Activated T-helper 1 cell treated with anti-CD3 and anti-CD28 coated beads, Interleukin-12 subunit alpha, Interleukin-12 subunit beta, Interleukin-2, Interleukin-4 antibody, amounts not matched to agents 30 ng/mL and 10 ng/mL and 1 ng/mL, durations not matched to agents 14 hours and 24 hours and 36 hours (primary cell): Measurements from ENCODE around the gene GRIK2. TPM values are rescaled to one million over a fixed set of nuclear protein-coding genes. Genes with fewer than 3 reads are reported as not detected.

Experiments
- DNase-seq: peaks from one replicate; pipeline ENCODE4 v3.0.0; 2021; ENCODE audit warnings: low spot score
- H3K27ac Mint-ChIP-seq: one replicate; pipeline ENCODE4 v1.8.0; 2021; ENCODE audit warnings: mild to moderate bottlenecking, mixed read lengths
- H3K27me3 Mint-ChIP-seq: one replicate; pipeline ENCODE4 v1.8.0; 2022; ENCODE audit warnings: mild to moderate bottlenecking, moderate library complexity, mixed read lengths; ENCODE audit not compliant: insufficient read depth
- H3K36me3 Mint-ChIP-seq: one replicate; pipeline ENCODE4 v1.8.0; 2021; ENCODE audit warnings: low read depth, mixed read lengths
- H3K4me1 Mint-ChIP-seq: one replicate; pipeline ENCODE4 v1.8.0; 2021; ENCODE audit warnings: low read depth, mixed read lengths
- H3K4me3 Mint-ChIP-seq: one replicate; pipeline ENCODE4 v1.8.0; 2021; ENCODE audit warnings: mild to moderate bottlenecking, moderate library complexity, mixed read lengths
- H3K9me3 Mint-ChIP-seq: one replicate; pipeline ENCODE4 v1.8.0; 2021; ENCODE audit warnings: mixed read lengths
- intact Hi-C: fragments of 100-400 bp; cut with micrococcal nuclease; formaldehyde crosslinking; loops from one replicate; pipeline ENCODE4 v1.15.1; 2024
- total RNA-seq: library from RNA; stranded (reverse); gene quantifications from 2 replicates; pipeline ENCODE4 v1.2.3, GENCODE V29; 2022

GRIK2 gene
- total RNA-seq, 1 donor from 2014 or later: not detected

- H3K27me3 Mint-ChIP-seq: peaks cover 2% of the 10 kb centered on the region
- H3K4me1 Mint-ChIP-seq: no peaks in the 10 kb centered on the region
- no peak overlapping the region for H3K27ac Mint-ChIP-seq
- intact Hi-C loops: no loop called here
- no peak overlapping the region for H3K4me3 Mint-ChIP-seq
- H3K36me3 Mint-ChIP-seq: no peaks in the 10 kb centered on the region
- H3K9me3 Mint-ChIP-seq: no peaks in the 10 kb centered on the region
- no peak for DNase-seq
Observed at GRCh38 chr6:101486726-101487125, 93.2 kb downstream of the GRIK2 start.

GRCh38 chr6:101489456-101489855 lies 95.9 kb downstream of the GRIK2 start:
- no peaks in the 10 kb centered on the region for H3K36me3 Mint-ChIP-seq
- no peak overlapping the region for H3K4me3 Mint-ChIP-seq
- H3K27ac Mint-ChIP-seq: no peak overlapping the region
- intact Hi-C loops: no loop called here
- no peak for DNase-seq
- peaks cover 2% of the 10 kb centered on the region for H3K27me3 Mint-ChIP-seq
- H3K4me1 Mint-ChIP-seq: no peaks in the 10 kb centered on the region
- no peaks in the 10 kb centered on the region for H3K9me3 Mint-ChIP-seq

- Mint-ChIP-seq H3K36me3 (no peaks in the 10 kb centered on the region), H3K27me3 (peaks cover 2% of the 10 kb centered on the region), H3K27ac (no peak overlapping the region), H3K4me1 (no peaks in the 10 kb centered on the region), H3K4me3 (no peak overlapping the region), H3K9me3 (no peaks in the 10 kb centered on the region)
- intact Hi-C loops: no loop called here
- no peak for DNase-seq
Observed at GRCh38 chr6:101490857-101491256, 97.3 kb downstream of the GRIK2 start.

GRCh38 chr6:101502818-101503217 lies 109.3 kb downstream of the GRIK2 start:
- H3K27me3 Mint-ChIP-seq: no peaks in the 10 kb centered on the region
- H3K36me3 Mint-ChIP-seq: no peaks in the 10 kb centered on the region
- no peaks in the 10 kb centered on the region for H3K9me3 Mint-ChIP-seq
- DNase-seq: no peak
- H3K4me1 Mint-ChIP-seq: no peaks in the 10 kb centered on the region
- no peak overlapping the region for H3K4me3 Mint-ChIP-seq
- H3K27ac Mint-ChIP-seq: no peak overlapping the region
- intact Hi-C loops: no loop called here

- Mint-ChIP-seq H3K4me1 (no peaks in the 10 kb centered on the region), H3K9me3 (no peaks in the 10 kb centered on the region), H3K27ac (no peak overlapping the region), H3K27me3 (no peaks in the 10 kb centered on the region), H3K36me3 (no peaks in the 10 kb centered on the region), H3K4me3 (no peak overlapping the region)
- no peak for DNase-seq
- intact Hi-C loops: no loop called here
Observed at GRCh38 chr6:101509536-101509935, 116.0 kb downstream of the GRIK2 start.

GRCh38 chr6:101513181-101513580 lies 119.7 kb downstream of the GRIK2 start:
- no peaks in the 10 kb centered on the region for H3K36me3 Mint-ChIP-seq
- H3K27me3 Mint-ChIP-seq: no peaks in the 10 kb centered on the region
- H3K27ac Mint-ChIP-seq: no peak overlapping the region
- no peaks in the 10 kb centered on the region for H3K4me1 Mint-ChIP-seq
- no peak overlapping the region for H3K4me3 Mint-ChIP-seq
- intact Hi-C loops: no loop called here
- no peaks in the 10 kb centered on the region for H3K9me3 Mint-ChIP-seq
- no peak for DNase-seq

GRCh38 chr6:101516578-101516977 lies 123.1 kb downstream of the GRIK2 start:
- H3K27me3 Mint-ChIP-seq: no peaks in the 10 kb centered on the region
- H3K27ac Mint-ChIP-seq: no peak overlapping the region
- no peaks in the 10 kb centered on the region for H3K9me3 Mint-ChIP-seq
- intact Hi-C loops: no loop called here
- H3K4me3 Mint-ChIP-seq: no peak overlapping the region
- H3K36me3 Mint-ChIP-seq: no peaks in the 10 kb centered on the region
- DNase-seq: no peak
- H3K4me1 Mint-ChIP-seq: no peaks in the 10 kb centered on the region

- intact Hi-C loops: no loop called here
- H3K36me3 Mint-ChIP-seq: no peaks in the 10 kb centered on the region
- no peak overlapping the region for H3K27ac Mint-ChIP-seq
- H3K4me3 Mint-ChIP-seq: no peak overlapping the region
- H3K27me3 Mint-ChIP-seq: no peaks in the 10 kb centered on the region
- no peak for DNase-seq
- no peaks in the 10 kb centered on the region for H3K4me1 Mint-ChIP-seq
- H3K9me3 Mint-ChIP-seq: peaks cover 3% of the 10 kb centered on the region
Observed at GRCh38 chr6:101517632-101518031, 124.1 kb downstream of the GRIK2 start.

- H3K27me3 Mint-ChIP-seq: no peaks in the 10 kb centered on the region
- DNase-seq: no peak
- H3K4me1 Mint-ChIP-seq: no peaks in the 10 kb centered on the region
- intact Hi-C loops: no loop called here
- H3K4me3 Mint-ChIP-seq: no peak overlapping the region
- H3K36me3 Mint-ChIP-seq: no peaks in the 10 kb centered on the region
- H3K9me3 Mint-ChIP-seq: peaks cover 3% of the 10 kb centered on the region
- no peak overlapping the region for H3K27ac Mint-ChIP-seq
Observed at GRCh38 chr6:101522254-101522653, 128.7 kb downstream of the GRIK2 start.

GRCh38 chr6:101527467-101527866 lies 134.0 kb downstream of the GRIK2 start:
- Mint-ChIP-seq H3K27ac (no peak overlapping the region), H3K4me1 (no peaks in the 10 kb centered on the region), H3K36me3 (no peaks in the 10 kb centered on the region), H3K9me3 (no peaks in the 10 kb centered on the region), H3K27me3 (no peaks in the 10 kb centered on the region), H3K4me3 (no peak overlapping the region)
- no peak for DNase-seq
- intact Hi-C loops: no loop called here

- intact Hi-C loops: no loop called here
- no peak overlapping the region for H3K27ac Mint-ChIP-seq
- no peaks in the 10 kb centered on the region for H3K9me3 Mint-ChIP-seq
- no peak for DNase-seq
- no peak overlapping the region for H3K4me3 Mint-ChIP-seq
- no peaks in the 10 kb centered on the region for H3K27me3 Mint-ChIP-seq
- H3K4me1 Mint-ChIP-seq: no peaks in the 10 kb centered on the region
- no peaks in the 10 kb centered on the region for H3K36me3 Mint-ChIP-seq
Observed at GRCh38 chr6:101528801-101529200, 135.3 kb downstream of the GRIK2 start.

- H3K4me3 Mint-ChIP-seq: no peak overlapping the region
- H3K36me3 Mint-ChIP-seq: no peaks in the 10 kb centered on the region
- no peaks in the 10 kb centered on the region for H3K4me1 Mint-ChIP-seq
Observed at GRCh38 chr6:101531538-101531937, 138.0 kb downstream of the GRIK2 start.

GRCh38 chr6:101534386-101534785 lies 140.9 kb downstream of the GRIK2 start:
- intact Hi-C loops: no loop called here
- Mint-ChIP-seq H3K4me3 (no peak overlapping the region), H3K27me3 (no peaks in the 10 kb centered on the region), H3K4me1 (no peaks in the 10 kb centered on the region), H3K27ac (no peak overlapping the region), H3K9me3 (no peaks in the 10 kb centered on the region), H3K36me3 (no peaks in the 10 kb centered on the region)
- no peak for DNase-seq

More at GRCh38 chr6:101531538-101531937, 138.0 kb downstream of the GRIK2 start:
- no peak for DNase-seq
- H3K27ac Mint-ChIP-seq: no peak overlapping the region
- intact Hi-C loops: no loop called here
- H3K9me3 Mint-ChIP-seq: no peaks in the 10 kb centered on the region
- H3K27me3 Mint-ChIP-seq: no peaks in the 10 kb centered on the region

- no peak for DNase-seq
- Mint-ChIP-seq H3K27ac (no peak overlapping the region), H3K9me3 (no peaks in the 10 kb centered on the region), H3K4me3 (no peak overlapping the region), H3K27me3 (no peaks in the 10 kb centered on the region), H3K4me1 (no peaks in the 10 kb centered on the region), H3K36me3 (no peaks in the 10 kb centered on the region)
- intact Hi-C loops: no loop called here
Observed at GRCh38 chr6:101534821-101535220, 141.3 kb downstream of the GRIK2 start.
